DOHH2 (cell line): ENCODE measurements around the gene LEKR1.

Experiments
- H3F3A ChIP-seq: fragments of 200-600 bp; sonication (generic), shearing (Covaris generic); 2 replicates; pipeline ENCODE4 v1.6.0; 2016; ENCODE audit warnings: antibody characterized with exemption, mild to moderate bottlenecking; ENCODE audit not compliant: control insufficient read depth, insufficient read depth
- H3K27ac ChIP-seq: fragments of 200-600 bp; sonication (generic); 2 replicates; pipeline ENCODE4 v1.5.1; 2014; ENCODE audit warnings: low read depth, mild to moderate bottlenecking, low read length, moderate library complexity
- H3K27me3 ChIP-seq: fragments of 200-600 bp; sonication (generic); 2 replicates; pipeline ENCODE4 v1.6.1; 2014; ENCODE audit warnings: mild to moderate bottlenecking, low read length, mixed read lengths; ENCODE audit not compliant: control insufficient read depth
- H3K36me3 ChIP-seq: fragments of 200-600 bp; sonication (generic); 2 replicates; pipeline ENCODE4 v1.6.1; 2014; ENCODE audit warnings: mild to moderate bottlenecking, low read length, moderate library complexity, mixed read lengths; ENCODE audit not compliant: control insufficient read depth
- H3K4me1 ChIP-seq: fragments of 200-600 bp; sonication (generic); 2 replicates; pipeline ENCODE4 v1.6.1; 2014; ENCODE audit warnings: mild to moderate bottlenecking, low read length, mixed read lengths; ENCODE audit not compliant: control insufficient read depth
- H3K4me2 ChIP-seq: fragments of 200-600 bp; sonication (generic); 2 replicates; pipeline ENCODE4 v1.6.0; 2014; ENCODE audit warnings: mild to moderate bottlenecking, low read length, moderate library complexity
- H3K4me3 ChIP-seq: fragments of 200-600 bp; sonication (generic); 2 replicates; pipeline ENCODE4 v1.5.1; 2014; ENCODE audit warnings: mild to moderate bottlenecking, low read length, mixed read lengths
- H3K79me2 ChIP-seq: fragments of 200-600 bp; sonication (generic); 2 replicates; pipeline ENCODE4 v1.6.1; 2014; ENCODE audit warnings: mild to moderate bottlenecking, low read length, mixed read lengths; ENCODE audit not compliant: control insufficient read depth
- H3K9me2 ChIP-seq: fragments of 200-600 bp; sonication (generic); replicated peaks from 2 replicates; pipeline ENCODE4 v1.6.1; 2014; ENCODE audit warnings: mild to moderate bottlenecking, low read length, mixed read lengths; ENCODE audit not compliant: control insufficient read depth
- H3K9me3 ChIP-seq: fragments of 200-600 bp; sonication (generic); 2 replicates; pipeline ENCODE4 v1.6.1; 2014; ENCODE audit warnings: antibody characterized with exemption, low read length, mixed read lengths; ENCODE audit not compliant: control insufficient read depth, insufficient read depth
- H4K20me1 ChIP-seq: fragments of 200-600 bp; sonication (generic); 2 replicates; pipeline ENCODE4 v1.6.0; 2014; ENCODE audit warnings: low read depth, mild to moderate bottlenecking, antibody characterized with exemption, low read length, moderate library complexity; ENCODE audit not compliant: control insufficient read depth, insufficient read depth
- EZH2phosphoT487 ChIP-seq: fragments of 200-600 bp; sonication (generic); IDR thresholded peaks from 2 replicates; pipeline ENCODE4 v1.6.1; 2017; ENCODE audit warnings: borderline replicate concordance, mild to moderate bottlenecking, antibody characterized with exemption, low read length, moderate library complexity, mixed read lengths
- TF ChIP-seq, protein P1 (sequence below): fragments of 200-600 bp; sonication (generic); IDR thresholded peaks from one replicate; pipeline ENCODE4 v1.5.1; 2014; ENCODE audit warnings: antibody characterized with exemption, mild to moderate bottlenecking, low read depth, low read length; ENCODE audit not compliant: poor library complexity, severe bottlenecking

LEKR1 gene

DNA sequence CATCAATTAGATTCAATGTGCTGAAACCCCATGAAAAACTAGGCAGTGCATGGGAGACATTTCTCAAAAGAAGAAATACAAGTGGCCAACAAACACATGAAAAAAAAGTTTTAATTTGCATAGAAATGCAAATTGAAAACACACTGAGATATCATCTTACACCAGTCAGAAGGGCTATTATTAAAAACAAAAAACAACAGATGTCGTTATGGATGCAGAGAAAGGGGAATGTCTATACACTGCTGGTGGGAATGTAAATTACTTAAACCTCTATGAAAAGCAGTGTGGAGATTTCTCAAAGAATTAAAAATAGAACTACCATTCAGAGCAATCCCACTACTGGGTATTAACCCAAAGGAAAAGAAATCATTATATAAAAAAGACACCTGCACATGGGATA, 235.1 kb downstream of the LEKR1 start:
- Histone ChIP-seq H3F3A (no peaks in the 10 kb centered on the region), H3K4me3 (no peak overlapping the region), H3K79me2 (no peaks in the 10 kb centered on the region), H4K20me1 (no peaks in the 10 kb centered on the region), H3K27ac (no peak overlapping the region), H3K9me3 (no peaks in the 10 kb centered on the region), H3K4me1 (peaks cover 17% of the 10 kb centered on the region), H3K36me3 (no peaks in the 10 kb centered on the region), H3K27me3 (no peaks in the 10 kb centered on the region), H3K9me2 (no peaks in the 10 kb centered on the region), H3K4me2 (no peak overlapping the region)
- no peak for TF ChIP-seq EZH2phosphoT487
- TF ChIP-seq, protein P1, sequence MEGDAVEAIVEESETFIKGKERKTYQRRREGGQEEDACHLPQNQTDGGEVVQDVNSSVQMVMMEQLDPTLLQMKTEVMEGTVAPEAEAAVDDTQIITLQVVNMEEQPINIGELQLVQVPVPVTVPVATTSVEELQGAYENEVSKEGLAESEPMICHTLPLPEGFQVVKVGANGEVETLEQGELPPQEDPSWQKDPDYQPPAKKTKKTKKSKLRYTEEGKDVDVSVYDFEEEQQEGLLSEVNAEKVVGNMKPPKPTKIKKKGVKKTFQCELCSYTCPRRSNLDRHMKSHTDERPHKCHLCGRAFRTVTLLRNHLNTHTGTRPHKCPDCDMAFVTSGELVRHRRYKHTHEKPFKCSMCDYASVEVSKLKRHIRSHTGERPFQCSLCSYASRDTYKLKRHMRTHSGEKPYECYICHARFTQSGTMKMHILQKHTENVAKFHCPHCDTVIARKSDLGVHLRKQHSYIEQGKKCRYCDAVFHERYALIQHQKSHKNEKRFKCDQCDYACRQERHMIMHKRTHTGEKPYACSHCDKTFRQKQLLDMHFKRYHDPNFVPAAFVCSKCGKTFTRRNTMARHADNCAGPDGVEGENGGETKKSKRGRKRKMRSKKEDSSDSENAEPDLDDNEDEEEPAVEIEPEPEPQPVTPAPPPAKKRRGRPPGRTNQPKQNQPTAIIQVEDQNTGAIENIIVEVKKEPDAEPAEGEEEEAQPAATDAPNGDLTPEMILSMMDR: no peak

DNA sequence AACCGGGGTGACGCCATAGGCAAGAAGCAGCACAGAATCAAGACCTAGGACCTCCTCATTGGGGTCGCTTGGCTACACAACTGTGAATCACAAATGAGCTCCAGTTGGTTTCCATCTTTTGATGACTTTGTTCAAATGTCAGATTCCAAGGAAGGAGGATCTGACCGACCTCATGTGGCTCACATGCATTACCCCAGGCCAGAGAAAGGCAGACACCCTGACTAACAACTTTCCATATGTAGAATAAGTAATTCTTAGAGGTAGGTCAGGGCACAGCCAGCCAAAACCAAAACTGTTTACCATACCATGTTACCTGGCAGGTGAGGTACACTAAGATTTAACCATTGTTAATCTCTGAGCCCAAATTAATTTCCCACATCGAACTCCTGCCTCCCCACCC, 237.3 kb downstream of the LEKR1 start:
- Histone ChIP-seq H3F3A (no peaks in the 10 kb centered on the region), H3K4me2 (no peak overlapping the region), H3K27me3 (no peaks in the 10 kb centered on the region), H3K27ac (no peak overlapping the region), H3K79me2 (no peaks in the 10 kb centered on the region), H3K36me3 (no peaks in the 10 kb centered on the region), H3K4me1 (peaks cover 31% of the 10 kb centered on the region), H3K9me2 (no peaks in the 10 kb centered on the region), H3K9me3 (no peaks in the 10 kb centered on the region), H3K4me3 (no peak overlapping the region), H4K20me1 (no peaks in the 10 kb centered on the region)
- no peak for TF ChIP-seq EZH2phosphoT487
- TF ChIP-seq, protein P1: no peak

DNA sequence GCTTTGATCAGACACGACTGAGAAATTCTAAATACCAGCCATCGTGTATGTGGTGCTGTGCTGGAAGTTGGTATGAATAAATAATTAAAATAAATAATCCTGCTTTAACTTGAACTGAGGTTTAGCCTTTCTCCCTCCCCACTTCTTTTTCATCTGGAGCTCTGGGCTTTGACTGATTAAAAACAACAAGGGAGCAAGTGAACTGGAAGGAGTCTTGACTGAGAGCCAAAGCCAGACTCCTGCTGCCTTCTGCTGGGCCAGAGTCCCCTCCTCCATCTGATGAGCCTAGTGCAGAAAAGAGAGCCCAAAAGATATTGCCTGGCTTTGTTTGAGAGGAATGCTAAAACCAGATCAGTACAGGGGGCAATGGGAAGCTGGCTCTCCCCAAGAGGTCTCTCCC, 237.8 kb downstream of the LEKR1 start:
- Histone ChIP-seq H3K79me2 (no peaks in the 10 kb centered on the region), H3K9me3 (no peaks in the 10 kb centered on the region), H3K9me2 (no peaks in the 10 kb centered on the region), H3K4me1 (peaks cover 35% of the 10 kb centered on the region), H4K20me1 (no peaks in the 10 kb centered on the region), H3F3A (no peaks in the 10 kb centered on the region), H3K4me2 (no peak overlapping the region), H3K4me3 (no peak overlapping the region), H3K27ac (no peak overlapping the region), H3K36me3 (no peaks in the 10 kb centered on the region), H3K27me3 (no peaks in the 10 kb centered on the region)
- TF ChIP-seq EZH2phosphoT487: no peak
- TF ChIP-seq, protein P1: no peak

DNA sequence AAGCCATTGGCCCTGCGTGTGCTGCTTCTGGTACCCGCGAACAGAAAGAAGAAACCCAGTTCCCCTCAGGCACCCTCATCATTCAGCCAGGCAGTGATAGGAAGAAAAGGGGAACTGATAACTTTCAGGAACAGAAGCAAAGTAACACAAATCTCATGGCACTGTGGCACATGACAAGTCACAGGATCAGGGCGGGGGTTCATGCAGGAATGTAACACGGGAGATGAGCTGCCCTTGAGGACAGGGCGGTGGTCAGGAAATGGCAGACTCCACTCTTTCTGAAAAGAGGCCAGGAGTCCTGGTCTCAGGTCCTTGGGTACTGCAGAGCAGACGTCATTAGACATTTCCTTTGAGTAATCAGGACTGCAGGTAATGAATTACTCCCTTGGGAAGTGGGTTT, 238.2 kb downstream of the LEKR1 start:
- Histone ChIP-seq H3K4me2 (no peak overlapping the region), H3K79me2 (no peaks in the 10 kb centered on the region), H3K4me1 (peaks cover 35% of the 10 kb centered on the region), H4K20me1 (no peaks in the 10 kb centered on the region), H3K27me3 (no peaks in the 10 kb centered on the region), H3F3A (no peaks in the 10 kb centered on the region), H3K9me3 (no peaks in the 10 kb centered on the region), H3K27ac (no peak overlapping the region), H3K4me3 (no peak overlapping the region), H3K36me3 (no peaks in the 10 kb centered on the region), H3K9me2 (no peaks in the 10 kb centered on the region)
- TF ChIP-seq, protein P1: no peak
- TF ChIP-seq EZH2phosphoT487: no peak
